PC-9 (cell line): ENCODE results near the gene EXOC4. TPM values are rescaled to one million over a fixed set of nuclear protein-coding genes. Genes with fewer than 3 reads are reported as not detected.

Experiments used
- BruUV-seq: library from RNA; stranded (reverse); fragments of 400-500 nt; replicated peaks from 2 replicates; lab custom pipeline; 2021; lab: Mats Ljungman, UMichigan
- CTCF ChIA-PET: fragments of 300-600 bp; sonication (Branson Sonifier 250); formaldehyde crosslinking; loops from one replicate; lab custom pipeline; 2022; ENCODE audit warnings: antibody characterized with exemption; lab: Charles Lee
- POLR2A ChIA-PET: fragments of 300-600 bp; sonication (Branson Sonifier 250); formaldehyde crosslinking; loops from one replicate; lab custom pipeline; 2022; ENCODE audit warnings: antibody characterized with exemption; ENCODE audit not compliant: unreplicated experiment; lab: Charles Lee
- DNase-seq, 2 experiments: peaks; one replicate each; pipeline versions ENCODE4 v3.0.0 to v3.0.0-alpha.2; 2015 to 2022; ENCODE audit warnings: mixed read lengths in 1 of 2
- H2AFZ ChIP-seq: fragments of 200-600 bp; sonication (generic); 2 replicates; pipeline ENCODE4 v1.8.1; 2017; ENCODE audit warnings: antibody characterized with exemption
- H3F3A ChIP-seq: fragments of 200-600 bp; sonication (generic); 2 replicates; pipeline ENCODE4 v1.8.1; 2017; ENCODE audit warnings: antibody characterized with exemption, mild to moderate bottlenecking, low read depth; ENCODE audit not compliant: insufficient read depth
- H3K27ac ChIP-seq: fragments of 200-600 bp; sonication (generic); 2 replicates; pipeline ENCODE4 v1.6.1; 2016; ENCODE audit warnings: mixed run types
- H3K27me3 ChIP-seq: fragments of 200-600 bp; sonication (generic); 2 replicates; pipeline ENCODE4 v1.6.1; 2016; ENCODE audit warnings: low read depth, mixed run types; ENCODE audit not compliant: insufficient read depth
- H3K36me3 ChIP-seq: fragments of 200-600 bp; sonication (generic); 2 replicates; pipeline ENCODE4 v1.6.1; 2016; ENCODE audit warnings: low read depth, mixed run types
- H3K4me1 ChIP-seq: fragments of 200-600 bp; sonication (generic); replicated peaks from 2 replicates; pipeline ENCODE4 v1.6.1; 2016; ENCODE audit warnings: mixed run types; ENCODE audit not compliant: insufficient read depth
- H3K4me2 ChIP-seq: fragments of 200-600 bp; sonication (generic); 2 replicates; pipeline ENCODE4 v1.6.1; 2017; ENCODE audit warnings: mixed run types
- H3K4me3 ChIP-seq: fragments of 200-600 bp; sonication (generic); 2 replicates; pipeline ENCODE4 v1.6.1; 2016; ENCODE audit warnings: mixed run types
- H3K79me2 ChIP-seq: fragments of 200-600 bp; sonication (generic); 2 replicates; pipeline ENCODE4 v1.6.1; 2017; ENCODE audit warnings: low read depth, mixed run types
- H3K9me2 ChIP-seq: fragments of 200-600 bp; sonication (generic); 2 replicates; pipeline ENCODE4 v1.8.1; 2017; ENCODE audit warnings: mild to moderate bottlenecking; ENCODE audit not compliant: insufficient read depth
- H3K9me3 ChIP-seq: fragments of 200-600 bp; sonication (generic); 2 replicates; pipeline ENCODE4 v1.8.1; 2016; ENCODE audit warnings: low read depth; ENCODE audit not compliant: insufficient read depth
- H4K20me1 ChIP-seq: fragments of 200-600 bp; sonication (generic); 2 replicates; pipeline ENCODE4 v1.8.1; 2017; ENCODE audit not compliant: insufficient read depth
- EZH2 ChIP-seq: fragments of 200-600 bp; sonication (generic); IDR thresholded peaks from 2 replicates; pipeline ENCODE4 v1.8.0; 2017; ENCODE audit warnings: antibody characterized with exemption, low read depth
- intact Hi-C: fragments of 100-400 bp; cut with micrococcal nuclease; formaldehyde crosslinking; loops from one replicate; pipeline ENCODE4 v1.10.0; 2022; ENCODE audit not compliant: unreplicated experiment
- total RNA-seq: library from RNA; stranded (reverse); gene quantifications from 2 replicates; pipeline ENCODE4 v1.2.3, GENCODE V29; 2021
- TF ChIP-seq, protein P1 (sequence below): fragments of 200-600 bp; sonication (generic); conservative IDR thresholded peaks from 2 replicates; pipeline ENCODE4 v1.6.1; 2017; ENCODE audit warnings: mixed run types, antibody characterized with exemption, mild to moderate bottlenecking, moderate library complexity

The EXOC4 gene
- total RNA-seq, 1 experiment from 2014 or later, result 101 TPM

DNA sequence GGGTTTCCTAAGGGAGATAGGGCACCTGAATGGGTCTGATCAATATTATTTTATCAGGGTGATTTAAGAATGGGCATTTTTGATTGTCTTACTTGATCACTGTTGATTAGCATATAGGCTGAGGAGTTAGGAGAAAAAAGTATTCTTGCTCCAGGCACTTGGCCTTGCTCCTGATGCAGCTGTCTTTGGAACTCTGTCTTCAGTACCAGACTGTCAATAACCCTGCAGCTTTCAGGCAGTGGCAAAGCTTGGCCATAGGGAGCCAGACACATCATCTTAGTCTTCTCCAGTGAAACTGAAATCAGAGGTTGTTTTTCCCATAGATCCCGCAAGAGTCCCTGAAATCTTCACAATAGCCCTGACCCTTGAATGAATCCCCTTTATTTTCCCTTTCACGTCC, 47.2 kb downstream of the EXOC4 start:
- H3F3A ChIP-seq, result no peaks in the 10 kb centered on the region
- no peaks in the 10 kb centered on the region for H3K27me3 ChIP-seq
- no TSS peak for BruUV-seq
- no peak overlapping the region for H3K4me2 ChIP-seq
- no peaks in the 10 kb centered on the region for H3K9me3 ChIP-seq
- TF ChIP-seq, protein P1, sequence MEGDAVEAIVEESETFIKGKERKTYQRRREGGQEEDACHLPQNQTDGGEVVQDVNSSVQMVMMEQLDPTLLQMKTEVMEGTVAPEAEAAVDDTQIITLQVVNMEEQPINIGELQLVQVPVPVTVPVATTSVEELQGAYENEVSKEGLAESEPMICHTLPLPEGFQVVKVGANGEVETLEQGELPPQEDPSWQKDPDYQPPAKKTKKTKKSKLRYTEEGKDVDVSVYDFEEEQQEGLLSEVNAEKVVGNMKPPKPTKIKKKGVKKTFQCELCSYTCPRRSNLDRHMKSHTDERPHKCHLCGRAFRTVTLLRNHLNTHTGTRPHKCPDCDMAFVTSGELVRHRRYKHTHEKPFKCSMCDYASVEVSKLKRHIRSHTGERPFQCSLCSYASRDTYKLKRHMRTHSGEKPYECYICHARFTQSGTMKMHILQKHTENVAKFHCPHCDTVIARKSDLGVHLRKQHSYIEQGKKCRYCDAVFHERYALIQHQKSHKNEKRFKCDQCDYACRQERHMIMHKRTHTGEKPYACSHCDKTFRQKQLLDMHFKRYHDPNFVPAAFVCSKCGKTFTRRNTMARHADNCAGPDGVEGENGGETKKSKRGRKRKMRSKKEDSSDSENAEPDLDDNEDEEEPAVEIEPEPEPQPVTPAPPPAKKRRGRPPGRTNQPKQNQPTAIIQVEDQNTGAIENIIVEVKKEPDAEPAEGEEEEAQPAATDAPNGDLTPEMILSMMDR, result no peak
- TF ChIP-seq EZH2, result no peak
- intact Hi-C loops, result no loop called here
- H3K4me1 ChIP-seq, result no peaks in the 10 kb centered on the region
- no peak overlapping the region for H3K27ac ChIP-seq
- peaks cover 4% of the 10 kb centered on the region; the same call in 1 of the 2 replicates for H4K20me1 ChIP-seq
- no peaks in the 10 kb centered on the region for H3K36me3 ChIP-seq
- no peak for DNase-seq
- H3K4me3 ChIP-seq, result no peak overlapping the region
- ChIA-PET POLR2A (no interaction called here), CTCF (no interaction called here)
- no peaks in the 10 kb centered on the region for H3K79me2 ChIP-seq
- no peak overlapping the region for H2AFZ ChIP-seq
- H3K9me2 ChIP-seq, result no peaks in the 10 kb centered on the region

DNA sequence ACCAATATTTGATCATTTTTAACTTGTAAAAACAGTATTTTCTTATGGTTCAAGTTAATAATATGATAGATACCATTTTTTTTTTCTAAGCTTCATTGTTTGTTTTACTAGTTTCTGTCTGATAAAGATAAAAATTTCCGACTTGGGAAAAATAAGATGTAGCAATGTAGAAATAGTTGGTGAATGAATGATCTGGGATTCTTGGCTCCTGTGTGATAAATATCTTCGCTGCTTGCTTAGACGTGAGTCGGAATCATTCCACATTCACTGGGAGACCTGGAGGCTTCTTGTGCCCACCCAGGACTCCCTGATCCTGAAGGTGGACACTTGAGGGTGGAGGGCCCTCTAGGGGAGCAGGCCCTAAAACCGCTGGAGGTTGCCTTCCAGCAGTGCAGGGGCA, 47.9 kb downstream of the EXOC4 start:
- Histone ChIP-seq H4K20me1 (peaks cover 4% of the 10 kb centered on the region; the same call in 1 of the 2 replicates), H2AFZ (no peak overlapping the region), H3K36me3 (no peaks in the 10 kb centered on the region), H3K4me1 (no peaks in the 10 kb centered on the region), H3K27me3 (no peaks in the 10 kb centered on the region), H3K27ac (no peak overlapping the region), H3K9me2 (no peaks in the 10 kb centered on the region), H3K9me3 (no peaks in the 10 kb centered on the region), H3K79me2 (no peaks in the 10 kb centered on the region), H3K4me2 (no peak overlapping the region), H3F3A (no peaks in the 10 kb centered on the region), H3K4me3 (no peak overlapping the region)
- ChIA-PET CTCF (no interaction called here), POLR2A (no interaction called here)
- no TSS peak for BruUV-seq
- TF ChIP-seq EZH2, result no peak
- TF ChIP-seq, protein P1, result no peak
- intact Hi-C loops, result no loop called here
- DNase-seq, result no peak

DNA sequence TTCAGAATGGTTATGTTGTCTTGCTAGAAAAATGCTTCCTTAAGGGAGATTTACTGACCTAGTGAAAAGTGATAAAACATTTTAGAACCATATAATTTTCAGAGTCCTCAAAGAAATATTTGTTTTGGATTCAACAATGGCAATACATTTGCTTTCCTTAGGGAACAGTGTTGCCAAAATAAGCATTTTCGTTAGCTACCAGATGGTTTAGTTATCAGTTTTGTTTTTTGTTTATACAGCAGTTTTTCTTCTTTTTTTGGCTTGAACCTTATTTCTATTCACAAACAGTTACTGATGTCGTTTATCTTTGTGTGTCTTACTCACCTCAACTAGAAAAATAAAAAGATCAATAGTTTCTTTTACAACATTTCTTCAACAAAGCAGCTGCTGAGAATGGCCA, 48.6 kb downstream of the EXOC4 start:
- Histone ChIP-seq H3K79me2 (no peaks in the 10 kb centered on the region), H3K27ac (no peak overlapping the region), H3F3A (no peaks in the 10 kb centered on the region), H3K9me3 (no peaks in the 10 kb centered on the region), H3K4me2 (no peak overlapping the region), H3K4me1 (no peaks in the 10 kb centered on the region), H3K27me3 (no peaks in the 10 kb centered on the region), H4K20me1 (peaks cover 4% of the 10 kb centered on the region; the same call in 1 of the 2 replicates), H3K9me2 (no peaks in the 10 kb centered on the region), H3K4me3 (no peak overlapping the region), H3K36me3 (no peaks in the 10 kb centered on the region), H2AFZ (no peak overlapping the region)
- ChIA-PET POLR2A (no interaction called here), CTCF (no interaction called here)
- intact Hi-C loops, result no loop called here
- no peak for TF ChIP-seq EZH2
- TF ChIP-seq, protein P1, result no peak
- DNase-seq, result no peak
- no TSS peak for BruUV-seq
